GM18873 (cell line): ENCODE results near the gene SKAP2.

Experiments
- ATAC-seq: cut with Tn5 transposase; IDR thresholded peaks from one replicate; pipeline ENCODE4 v1.9.1; 2021; ENCODE audit warnings: mild to moderate bottlenecking, moderate library complexity, moderate number of reproducible peaks; ENCODE audit not compliant: unreplicated experiment, low FRiP score

SKAP2 gene

DNA sequence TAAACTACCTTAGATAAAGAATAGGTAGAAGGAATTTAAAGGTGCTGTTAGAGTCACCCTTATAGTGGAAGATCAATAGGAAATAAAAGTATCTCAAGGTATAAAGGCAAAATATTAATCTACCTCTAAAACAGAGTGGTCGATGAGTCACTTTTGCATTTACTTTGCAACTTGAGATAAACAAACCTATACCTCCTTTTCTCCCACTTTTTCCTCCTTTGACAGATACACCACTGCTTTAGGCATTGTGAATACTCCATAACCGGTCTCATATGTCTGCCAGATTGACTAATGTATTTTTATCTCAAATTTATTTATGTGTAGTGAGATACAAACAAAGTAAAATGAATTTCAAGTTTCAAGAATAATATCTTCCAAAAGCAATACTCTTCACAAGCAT lies 193.5 kb downstream of the SKAP2 start:
- ATAC-seq = no peak

DNA sequence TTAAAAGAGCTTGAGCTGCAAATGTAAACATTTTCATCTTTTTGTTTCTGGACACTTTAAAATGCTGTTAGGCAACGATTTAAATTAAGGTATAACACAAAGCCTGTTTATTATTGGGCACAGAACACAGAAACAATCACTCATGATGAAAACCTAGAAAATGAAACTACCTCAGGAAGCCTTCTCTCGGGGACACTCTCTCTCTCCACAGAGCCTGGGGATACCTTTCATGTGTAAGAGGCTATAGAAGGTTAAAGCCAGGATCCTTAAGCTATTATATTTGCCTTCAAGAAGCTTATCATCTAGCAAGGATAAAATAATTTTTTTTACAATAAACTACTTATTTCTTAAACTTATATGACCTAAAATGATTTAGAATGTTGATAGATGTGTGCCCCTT lies 194.1 kb downstream of the SKAP2 start:
- no peak for ATAC-seq

DNA sequence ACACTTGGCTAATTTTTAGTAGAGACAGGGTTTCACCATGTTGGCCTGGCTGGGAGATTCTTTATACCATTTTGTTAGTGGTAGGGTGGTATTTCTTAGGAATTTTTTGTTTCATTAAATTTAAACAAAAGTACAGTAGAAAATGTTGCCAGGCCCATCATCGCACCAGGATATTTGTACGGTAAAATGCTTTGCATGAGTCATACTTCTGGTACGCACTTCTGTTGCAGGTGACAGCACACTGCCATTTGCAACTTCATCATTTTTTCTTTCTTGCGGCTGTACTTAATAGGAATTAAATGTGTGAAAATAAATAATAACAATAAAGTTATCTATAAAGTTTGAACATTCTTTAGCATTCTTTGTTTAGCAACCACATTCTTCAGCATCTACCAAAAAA lies 195.6 kb downstream of the SKAP2 start:
- ATAC-seq = no peak

DNA sequence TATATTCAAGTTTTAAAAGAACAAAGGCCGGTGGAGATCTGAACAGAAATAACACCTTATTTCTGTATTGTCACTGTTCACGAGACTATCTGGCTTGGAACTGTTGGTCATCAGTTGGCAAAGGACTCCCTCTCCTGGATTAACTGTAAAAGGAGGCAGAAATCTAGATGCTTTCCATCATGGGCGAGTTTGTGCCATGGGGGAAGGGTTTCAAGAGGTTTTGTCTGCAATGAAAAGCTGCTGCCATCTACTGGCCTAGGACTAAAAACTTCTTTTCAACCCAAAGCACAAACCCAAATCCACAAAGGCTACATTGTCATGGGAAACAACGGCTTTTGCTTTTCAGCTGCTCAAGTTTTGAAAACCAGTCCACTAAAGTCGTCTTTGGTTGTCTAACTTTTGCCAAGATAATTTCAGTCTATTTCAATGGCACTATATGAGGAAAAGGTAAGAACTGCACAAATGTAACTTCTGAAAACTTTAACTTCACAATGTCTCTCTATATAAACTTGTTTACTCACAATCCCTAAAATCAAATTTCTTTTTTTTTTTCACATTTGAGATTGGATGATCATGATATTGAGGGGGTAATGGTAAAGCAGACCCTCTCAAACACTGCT lies 196.8 kb downstream of the SKAP2 start:
- no peak for ATAC-seq

DNA sequence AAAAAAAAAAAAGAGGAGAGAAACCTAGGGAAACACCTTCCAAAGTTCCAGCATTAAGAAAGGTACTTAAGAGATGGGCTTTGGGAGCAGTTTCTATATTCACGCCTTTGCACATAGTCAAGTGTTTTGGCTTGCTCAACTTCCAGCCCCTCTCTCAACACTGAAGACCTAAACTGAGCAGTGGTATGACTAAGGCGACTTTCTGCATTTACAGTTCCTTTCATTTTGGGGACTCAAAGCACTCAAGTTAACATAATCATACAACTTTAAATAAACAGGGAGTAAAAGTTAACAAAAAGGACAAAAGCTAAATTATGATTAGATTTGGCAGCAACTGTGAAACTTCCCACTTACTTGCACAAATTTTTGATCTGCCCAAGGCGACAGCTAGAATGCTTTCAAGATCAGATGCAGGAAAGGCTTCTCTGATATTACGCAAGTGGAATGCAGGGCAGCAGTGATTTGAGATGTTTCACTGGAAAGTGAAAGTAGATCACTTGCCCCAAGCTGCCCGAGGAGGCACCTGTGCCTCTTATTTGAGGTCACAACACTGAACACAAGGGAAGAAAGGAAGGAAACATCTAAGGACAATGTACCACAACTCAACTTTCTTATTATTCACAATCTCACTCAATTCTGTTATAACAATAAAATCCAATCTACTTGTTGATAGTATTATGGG lies 199.5 kb downstream of the SKAP2 start:
- ATAC-seq = no peak

DNA sequence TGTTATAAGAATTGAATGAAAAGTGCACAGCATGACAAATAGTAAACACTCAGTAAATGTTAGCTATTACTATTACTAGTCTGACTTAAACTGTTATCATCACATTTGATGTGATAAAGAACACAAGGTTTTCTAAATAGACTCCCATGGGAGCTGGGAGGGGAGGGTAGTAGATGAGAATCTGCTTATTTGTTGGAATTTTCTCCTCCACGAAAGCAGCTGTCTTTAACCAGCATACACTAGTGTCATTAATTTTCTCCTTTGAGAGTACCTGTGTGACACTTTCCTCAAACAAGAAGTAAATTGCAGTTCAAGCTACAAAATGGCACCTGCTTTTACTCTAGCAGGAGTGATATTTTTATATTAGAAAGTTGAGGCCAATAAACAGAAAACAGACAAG lies 200.1 kb downstream of the SKAP2 start:
- no peak for ATAC-seq

DNA sequence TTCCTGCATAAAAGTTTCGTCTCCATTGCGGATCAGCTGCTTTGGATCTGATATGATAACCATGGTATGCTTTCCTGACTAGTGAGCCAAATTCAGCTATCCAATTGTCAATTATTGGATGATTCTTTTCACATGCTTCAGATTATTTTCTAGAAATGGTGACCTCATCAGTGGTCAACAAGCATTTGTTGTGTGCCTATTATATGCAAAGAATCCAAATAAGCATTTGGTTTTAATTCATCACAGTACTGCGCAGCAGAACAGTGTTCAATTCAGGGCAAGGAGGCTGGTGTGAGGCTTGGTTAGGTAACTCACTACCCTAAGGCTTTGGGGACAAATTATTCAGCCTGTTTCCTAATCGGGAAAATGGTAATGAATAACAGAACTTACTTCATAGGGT lies 200.5 kb downstream of the SKAP2 start:
- no peak for ATAC-seq

DNA sequence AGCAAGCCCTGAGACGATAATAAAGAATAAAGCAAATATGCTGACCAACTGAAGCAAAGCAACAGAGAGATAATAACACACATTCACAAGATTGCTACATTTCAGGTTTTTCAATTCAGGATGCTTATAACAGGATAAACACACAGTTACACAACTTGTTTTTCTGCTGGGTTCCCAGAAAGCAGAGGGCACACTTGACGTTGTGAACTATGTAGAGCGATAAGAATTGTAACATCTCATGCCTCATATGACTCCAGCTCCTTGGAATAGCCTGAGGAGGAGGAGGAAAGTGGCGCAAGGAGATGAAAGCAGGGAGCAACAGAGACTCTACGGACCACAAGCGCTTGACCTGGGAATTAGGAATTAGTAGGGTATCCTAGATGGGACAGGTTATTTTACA lies 201.7 kb downstream of the SKAP2 start:
- ATAC-seq = no peak

DNA sequence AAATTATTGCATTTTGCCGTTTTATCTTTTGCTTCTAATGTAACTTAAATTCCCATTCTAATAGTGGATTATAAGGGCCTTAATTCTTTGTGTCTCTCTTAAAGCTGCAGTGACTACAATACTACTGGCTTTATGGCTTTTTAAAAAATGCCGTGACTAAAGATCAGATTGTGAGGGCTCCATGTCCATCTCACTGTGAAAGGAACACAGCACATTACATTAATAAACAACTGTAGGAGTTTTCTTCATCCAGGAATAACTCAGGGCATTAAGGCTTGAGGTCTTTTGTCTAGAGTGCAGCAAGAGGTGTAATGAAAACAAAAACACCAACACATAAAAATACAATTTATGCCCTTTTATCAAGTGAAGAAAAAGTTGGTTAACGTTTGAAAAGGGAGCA lies 205.3 kb downstream of the SKAP2 start:
- no peak for ATAC-seq

DNA sequence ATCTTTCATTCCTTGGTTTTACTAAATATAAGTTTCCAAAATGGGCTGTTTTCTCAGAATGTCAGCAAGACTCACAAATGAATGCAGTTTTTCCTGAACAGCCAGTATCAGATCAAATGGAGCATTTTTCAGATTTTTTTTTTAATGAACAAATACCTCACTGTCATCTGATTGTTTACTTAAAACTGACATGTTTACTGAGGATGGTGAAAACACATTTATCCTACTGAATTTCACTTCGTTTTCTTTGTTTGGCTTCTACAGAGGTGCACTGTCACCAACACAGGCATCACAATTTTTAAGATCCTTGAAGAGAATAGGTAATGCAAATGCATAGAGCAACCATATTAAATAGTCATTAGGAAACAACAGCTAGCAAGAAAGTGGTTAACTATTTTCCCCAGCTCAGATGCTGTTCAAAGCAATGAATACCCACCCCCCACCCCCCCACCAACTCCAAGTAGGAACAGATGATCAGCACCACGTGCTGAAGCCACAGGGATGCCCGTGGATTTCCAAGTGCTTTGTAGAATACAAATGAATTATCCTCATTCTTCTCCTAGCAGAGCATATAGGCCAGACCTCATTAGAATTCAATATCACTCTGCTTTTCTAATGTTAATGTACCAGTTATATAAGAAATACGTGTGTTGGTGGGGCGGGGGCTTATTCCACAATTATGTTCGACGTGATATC lies 205.9 kb downstream of the SKAP2 start:
- no peak for ATAC-seq

DNA sequence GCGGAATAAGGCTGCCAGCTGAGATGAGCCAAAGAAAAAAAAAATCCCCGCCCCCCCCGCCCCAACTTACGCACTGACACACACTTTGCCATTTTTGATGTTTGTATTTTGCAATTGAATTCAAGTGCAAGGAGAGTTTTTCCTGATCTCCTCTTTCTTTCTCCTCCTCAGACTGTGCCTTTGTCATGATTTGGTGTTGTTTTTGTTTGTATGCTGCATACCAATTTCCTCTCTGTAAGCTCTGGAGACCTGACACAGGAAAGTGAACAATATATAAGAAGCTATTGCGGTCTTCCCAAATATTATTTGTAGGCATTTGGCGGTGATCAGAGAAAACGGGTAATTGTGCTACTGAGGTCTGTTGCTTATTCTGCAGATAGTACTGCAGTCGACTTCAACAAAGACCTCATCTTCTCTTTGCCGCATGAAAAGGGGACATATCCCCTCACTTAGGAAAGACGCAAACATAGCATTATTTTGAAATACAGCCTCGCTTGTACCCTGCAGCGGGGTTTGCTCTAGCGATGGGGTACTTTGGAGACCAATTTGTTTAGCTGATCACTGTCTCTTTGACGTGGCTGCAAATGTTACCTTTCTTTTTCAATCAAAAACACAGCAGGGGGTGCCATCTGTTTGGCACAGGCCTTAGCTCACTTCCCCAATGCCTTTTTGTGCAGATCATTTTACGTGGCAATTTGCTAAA lies 206.6 kb downstream of the SKAP2 start:
- ATAC-seq = no peak

DNA sequence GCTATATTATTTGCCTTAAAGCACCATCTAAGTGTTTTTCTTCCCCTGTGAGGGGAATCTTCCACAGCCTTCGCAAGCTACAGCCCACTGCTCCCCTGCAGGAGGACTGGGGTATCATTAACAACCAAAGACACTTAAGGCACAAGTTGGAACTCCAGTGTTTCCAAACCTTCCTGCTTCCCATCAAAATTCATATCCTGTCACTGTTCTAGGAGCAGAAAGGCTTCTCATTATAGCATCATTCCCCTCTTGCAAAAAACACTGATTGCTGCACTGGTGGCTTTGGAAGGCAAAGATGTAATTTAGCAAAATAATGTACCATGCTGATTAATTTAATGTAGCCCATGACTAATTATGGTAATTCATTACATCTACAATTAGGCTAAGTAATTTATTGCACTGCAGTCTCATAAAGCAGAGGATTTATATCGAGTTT lies 207.2 kb downstream of the SKAP2 start:
- ATAC-seq = no peak

DNA sequence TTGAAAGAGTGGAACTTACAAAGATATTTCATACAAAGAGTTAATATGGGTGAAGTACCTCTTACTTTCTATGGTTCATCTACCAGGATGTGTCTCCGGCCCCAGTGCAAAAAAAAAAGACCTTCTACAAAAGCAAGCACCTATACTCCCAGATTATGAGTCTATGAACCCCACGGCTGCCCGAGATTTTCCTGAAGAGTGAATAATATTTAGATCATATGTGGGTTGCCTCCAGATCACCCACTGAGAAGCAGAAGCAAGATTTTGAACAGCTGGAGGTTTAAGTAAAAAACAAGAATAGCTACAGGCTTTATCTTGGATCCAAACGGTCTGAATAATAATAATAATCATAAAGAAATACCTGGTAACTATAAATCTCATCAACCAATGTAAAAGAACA lies 207.7 kb downstream of the SKAP2 start:
- no peak for ATAC-seq

DNA sequence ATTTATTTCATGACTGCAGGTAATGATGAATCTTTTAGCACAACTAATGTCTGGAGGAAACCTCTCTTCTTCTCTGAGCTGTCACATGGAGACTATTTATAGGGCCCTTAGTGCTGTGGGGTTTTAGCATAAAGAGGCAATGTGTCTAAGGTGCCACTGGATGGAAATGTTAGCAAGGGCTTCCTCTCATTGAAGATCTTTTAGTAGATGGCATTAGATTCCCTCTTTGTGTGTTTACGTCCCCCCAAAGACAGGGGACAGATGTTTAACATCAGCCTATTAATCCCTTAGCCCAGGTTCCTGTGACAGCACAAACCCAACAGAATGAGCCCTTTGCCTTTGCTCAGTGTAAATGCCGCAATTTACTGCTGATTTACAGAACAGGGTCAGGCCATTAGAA lies 208.6 kb downstream of the SKAP2 start:
- no peak for ATAC-seq

DNA sequence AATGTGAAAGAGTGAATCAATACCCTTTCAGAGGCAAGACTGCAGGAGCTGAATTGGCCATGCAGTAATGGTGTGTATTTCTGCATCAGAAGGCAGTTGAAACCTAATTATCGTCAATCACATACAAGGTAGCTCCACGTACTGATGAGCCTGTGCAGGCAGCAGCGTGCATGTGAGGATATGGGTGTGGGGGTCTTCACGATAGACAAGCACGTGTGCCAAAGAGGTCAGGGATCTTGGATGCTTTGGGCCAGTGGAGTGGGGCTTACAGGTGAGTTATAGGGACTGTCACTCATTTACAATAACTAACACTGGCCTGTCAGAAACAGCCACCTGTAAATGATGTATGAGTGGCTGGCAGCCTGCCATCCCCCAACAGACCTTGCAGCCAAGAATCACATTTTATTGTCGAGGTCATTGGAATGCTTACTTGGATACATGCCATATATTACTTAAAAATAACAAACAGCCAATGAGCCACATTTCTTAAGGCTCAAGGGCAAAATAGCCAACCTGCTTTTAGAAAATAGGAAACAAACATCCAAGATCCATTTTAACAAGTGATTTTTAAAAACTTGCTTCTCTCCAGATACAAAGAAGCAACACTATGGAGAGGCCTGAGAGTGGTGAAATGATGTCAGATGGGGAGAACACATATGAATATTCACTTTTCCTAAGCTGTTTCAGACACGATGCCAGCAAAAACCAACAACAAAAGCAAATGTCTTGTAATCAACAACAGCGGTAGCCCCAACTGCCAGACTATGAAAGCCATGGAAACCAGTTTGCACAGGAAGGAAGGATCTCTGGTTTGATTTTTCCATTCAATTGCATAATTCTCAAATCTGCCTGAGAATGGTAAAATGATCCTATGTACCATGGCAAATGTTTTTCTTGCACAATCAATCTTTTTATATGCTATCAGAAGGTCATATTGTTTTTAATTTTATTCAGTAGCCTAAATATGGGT lies 210.7 kb downstream of the SKAP2 start:
- ATAC-seq = no peak

DNA sequence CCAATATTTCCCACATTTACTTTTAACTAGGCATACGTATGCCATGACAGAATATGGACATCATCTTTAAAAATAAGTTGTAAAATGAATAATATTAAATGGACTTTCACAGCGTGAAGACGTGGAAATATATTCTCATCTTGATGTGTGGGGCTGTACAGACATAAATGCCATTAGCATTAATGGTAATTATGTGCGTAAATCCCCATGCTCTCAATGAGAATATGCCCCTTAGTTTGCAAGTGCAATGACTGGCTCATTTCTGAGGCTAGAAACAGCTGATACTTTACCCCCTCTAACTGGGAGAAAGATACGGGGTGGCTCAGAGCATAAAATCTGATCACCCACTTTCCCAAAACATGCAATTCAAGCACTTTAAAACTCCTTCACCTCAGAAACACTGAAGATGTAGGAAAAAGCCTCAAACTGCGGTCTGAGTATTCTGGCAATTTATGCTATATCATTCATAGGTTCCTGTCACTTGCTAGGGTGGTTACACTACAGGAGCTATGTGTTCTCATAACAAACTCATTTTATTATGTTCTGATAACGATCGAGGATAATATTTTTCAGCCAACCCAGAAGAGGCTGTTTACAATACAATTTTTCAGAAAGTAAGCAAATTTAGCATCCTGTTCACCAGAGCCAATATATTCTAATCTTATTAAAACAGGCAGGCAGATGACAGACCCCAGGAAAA lies 211.8 kb downstream of the SKAP2 start:
- no peak for ATAC-seq

DNA sequence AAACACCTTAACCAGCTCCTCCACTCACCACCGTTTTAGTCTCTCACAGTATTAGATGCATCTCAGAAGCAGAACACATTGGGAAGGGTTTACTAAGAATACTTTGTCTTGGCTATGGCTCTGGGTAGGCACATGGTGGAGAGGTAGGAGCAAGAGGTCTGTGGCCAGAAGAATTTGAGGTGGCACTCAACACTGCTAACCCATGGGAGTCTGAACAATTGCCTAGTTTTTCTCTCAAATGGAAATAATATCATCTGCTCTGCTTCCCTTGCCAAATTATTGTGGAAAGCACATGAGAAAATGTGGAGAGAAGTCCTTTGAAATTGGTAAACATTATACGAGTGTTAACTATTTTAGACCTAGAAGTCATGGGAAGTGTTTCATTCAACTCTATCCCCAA lies 214.3 kb downstream of the SKAP2 start:
- ATAC-seq = no peak

DNA sequence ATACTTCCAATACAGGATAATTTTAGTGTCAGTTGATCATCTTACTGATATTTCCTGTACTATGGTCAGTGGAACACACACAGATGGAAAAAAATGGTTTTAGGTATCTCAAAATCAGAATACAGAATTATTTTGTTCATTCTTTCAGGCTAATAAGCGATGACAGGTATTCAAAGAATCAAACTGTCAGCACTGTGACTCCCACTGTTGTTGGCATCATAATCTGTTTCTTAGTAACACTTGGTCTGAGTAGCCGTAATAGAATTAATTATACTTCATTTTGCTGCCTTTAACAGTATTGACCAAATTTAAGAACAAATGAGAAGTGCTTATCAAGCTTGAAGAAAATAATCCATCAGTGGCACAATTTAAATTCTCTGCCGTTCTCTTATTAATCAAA lies 215.0 kb downstream of the SKAP2 start:
- ATAC-seq = no peak

DNA sequence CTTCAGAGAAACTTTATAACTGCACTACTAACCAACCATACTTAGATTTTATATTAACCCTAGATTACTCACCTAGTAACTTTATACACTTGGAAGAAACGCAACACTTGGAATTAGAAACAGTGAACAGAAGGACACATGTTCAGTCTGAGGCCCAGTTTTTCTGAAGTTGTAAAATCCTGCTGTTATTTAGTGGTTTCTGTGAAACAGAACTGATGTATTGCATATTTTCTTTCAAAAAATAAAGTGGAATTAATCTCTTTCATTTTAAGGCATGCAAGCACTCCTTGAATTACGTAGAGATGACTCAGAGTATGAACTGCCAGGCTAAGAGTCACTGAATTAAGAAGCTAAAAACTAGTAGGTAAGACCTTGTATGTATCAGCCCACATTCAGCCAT lies 215.8 kb downstream of the SKAP2 start:
- no peak for ATAC-seq
